Measurements from ENCODE around the gene GPR35.

Gene GPR35

GRCh38 chr2:240624011-240624949 lies 1.0 kb upstream of the GPR35 start:
- no peak for DNase-seq

- DNase-seq: peak; percentile 69
Measured at GRCh38 chr2:240626531-240627300, 1.4 kb downstream of the GPR35 start.

GRCh38 chr2:240627736-240628506 lies 2.6 kb downstream of the GPR35 start:
- DNase-seq: no peak

GRCh38 chr2:240628507-240628807 lies 3.2 kb downstream of the GPR35 start:
- DNase-seq: no peak

GRCh38 chr2:240628808-240629618 lies 3.7 kb downstream of the GPR35 start:
- DNase-seq: no peak

- DNase-seq: no peak
Measured at GRCh38 chr2:240629619-240629967, 4.3 kb downstream of the GPR35 start.

GRCh38 chr2:240629968-240630770 lies 4.9 kb downstream of the GPR35 start:
- no peak for DNase-seq

GRCh38 chr2:240630771-240631547 lies 5.7 kb downstream of the GPR35 start:
- no peak for DNase-seq

GRCh38 chr2:240631548-240632305 lies 6.4 kb downstream of the GPR35 start:
- no peak for DNase-seq

- DNase-seq: no peak
Measured at GRCh38 chr2:240632306-240632721, 7.0 kb downstream of the GPR35 start.

- DNase-seq: no peak
Measured at GRCh38 chr2:240635121-240635997, 10.1 kb downstream of the GPR35 start.

GRCh38 chr2:240635998-240636547 lies 10.8 kb downstream of the GPR35 start:
- no peak for DNase-seq

GRCh38 chr2:240636563-240637115 lies 11.4 kb downstream of the GPR35 start:
- no peak for DNase-seq

GRCh38 chr2:240637116-240637900 lies 12.0 kb downstream of the GPR35 start:
- DNase-seq: no peak

GRCh38 chr2:240637901-240638345 lies 12.6 kb downstream of the GPR35 start:
- no peak for DNase-seq

GRCh38 chr2:240638512-240639160 lies 13.4 kb downstream of the GPR35 start:
- no peak for DNase-seq

GRCh38 chr2:240639566-240639965 lies 14.3 kb downstream of the GPR35 start:
- no peak for DNase-seq

All from GDM1 (cell line).